GM23248 (cell line): Measurements from ENCODE around the gene MBP. TPM values are rescaled to one million over a fixed set of nuclear protein-coding genes. Genes with fewer than 3 reads are reported as not detected.

Experiments used
- DNase-seq: peaks from one replicate; pipeline ENCODE4 v3.0.0-alpha.2; 2015
- H2AFZ ChIP-seq: fragments of 200-600 bp; sonication (generic); 2 replicates; pipeline ENCODE4 v1.6.1; 2016; ENCODE audit warnings: antibody characterized with exemption
- H3F3A ChIP-seq: fragments of 200-600 bp; sonication (generic); 2 replicates; pipeline ENCODE4 v1.6.1; 2016; ENCODE audit warnings: mild to moderate bottlenecking, antibody characterized with exemption, mixed run types; ENCODE audit not compliant: insufficient read depth
- H3K27ac ChIP-seq: fragments of 200-600 bp; sonication (generic); 2 replicates; pipeline ENCODE4 v1.5.1; 2016; ENCODE audit warnings: mild to moderate bottlenecking
- H3K27me3 ChIP-seq: fragments of 200-600 bp; sonication (generic); replicated peaks from 2 replicates; pipeline ENCODE4 v1.6.1; 2016; ENCODE audit warnings: mild to moderate bottlenecking; ENCODE audit not compliant: insufficient read depth
- H3K36me3 ChIP-seq: fragments of 200-600 bp; sonication (generic); 2 replicates; pipeline ENCODE4 v1.6.1; 2016; ENCODE audit warnings: low read depth, mild to moderate bottlenecking
- H3K4me1 ChIP-seq: fragments of 200-600 bp; sonication (generic); 2 replicates; pipeline ENCODE4 v1.6.1; 2016; ENCODE audit warnings: mild to moderate bottlenecking; ENCODE audit not compliant: insufficient read depth
- H3K4me2 ChIP-seq: fragments of 200-600 bp; sonication (generic); one replicate; pipeline ENCODE4 v1.6.1; 2016; ENCODE audit warnings: mild to moderate bottlenecking; ENCODE audit not compliant: unreplicated experiment
- H3K4me3 ChIP-seq: fragments of 200-600 bp; sonication (generic); 2 replicates; pipeline ENCODE4 v1.5.1; 2016; ENCODE audit warnings: mild to moderate bottlenecking
- H3K79me2 ChIP-seq: fragments of 200-600 bp; sonication (generic); 2 replicates; pipeline ENCODE4 v1.6.1; 2016; ENCODE audit warnings: mild to moderate bottlenecking; ENCODE audit not compliant: insufficient read depth
- H3K9ac ChIP-seq: fragments of 200-600 bp; sonication (generic); 2 replicates; pipeline ENCODE4 v1.6.1; 2016; ENCODE audit warnings: mild to moderate bottlenecking
- H3K9me2 ChIP-seq: fragments of 200-600 bp; sonication (generic); 2 replicates; pipeline ENCODE4 v1.6.1; 2016; ENCODE audit warnings: mixed run types, mild to moderate bottlenecking, moderate library complexity; ENCODE audit not compliant: insufficient read depth
- H3K9me3 ChIP-seq: fragments of 200-600 bp; sonication (generic); one replicate; pipeline ENCODE4 v1.6.1; 2017; ENCODE audit warnings: low read depth
- H4K20me1 ChIP-seq: fragments of 200-600 bp; sonication (generic); 2 replicates; pipeline ENCODE4 v1.6.0; 2016; ENCODE audit not compliant: insufficient read depth
- EZH2 ChIP-seq: fragments of 200-600 bp; sonication (generic); IDR thresholded peaks from 2 replicates; pipeline ENCODE4 v1.6.1; 2018; ENCODE audit warnings: antibody characterized with exemption, mild to moderate bottlenecking; ENCODE audit not compliant: insufficient read depth, poor library complexity, severe bottlenecking
- EZH2phosphoT487 ChIP-seq: fragments of 200-600 bp; sonication (generic); IDR thresholded peaks from 2 replicates; pipeline ENCODE4 v1.6.1; 2018; ENCODE audit warnings: antibody characterized with exemption, moderate library complexity, mild to moderate bottlenecking, low read depth; ENCODE audit not compliant: insufficient read depth
- WGBS, 2 experiments: methylation state at CpG; one replicate each; pipeline ENCODE4 v1.1.6; 2015 to 2017; ENCODE audit warnings: low lambda C conversion rate in 2 of 2, low coverage in 1 of 2; ENCODE audit errors: missing lambda C conversion rate in 2 of 2; 5-methylcytosine and 5-hydroxymethylcytosine counted together
- in situ Hi-C: fragments of 300-500 bp; cut with MboI; formaldehyde crosslinking; loops from 2 replicates; pipeline ENCODE4 v1.15.0; 2020
- polyA plus RNA-seq: library from polyadenylated mRNA; unstranded; fragments of >200 nt; fragmentation: Nextera tagmentation; extraction: Ambion mirVana; gene quantifications from 2 replicates; pipeline ENCODE4 v1.2.1, GENCODE V29; 2016
- total RNA-seq: library from RNA; depleted of rRNA; stranded (reverse); fragments of >200 nt; shearing (Covaris generic); gene quantifications from 2 replicates; pipeline ENCODE4 v1.2.3, GENCODE V29; 2014

Gene MBP
- total and polyA plus RNA-seq, 2 experiments from 2014 or later, result 2.2 to 2.9 TPM

DNA sequence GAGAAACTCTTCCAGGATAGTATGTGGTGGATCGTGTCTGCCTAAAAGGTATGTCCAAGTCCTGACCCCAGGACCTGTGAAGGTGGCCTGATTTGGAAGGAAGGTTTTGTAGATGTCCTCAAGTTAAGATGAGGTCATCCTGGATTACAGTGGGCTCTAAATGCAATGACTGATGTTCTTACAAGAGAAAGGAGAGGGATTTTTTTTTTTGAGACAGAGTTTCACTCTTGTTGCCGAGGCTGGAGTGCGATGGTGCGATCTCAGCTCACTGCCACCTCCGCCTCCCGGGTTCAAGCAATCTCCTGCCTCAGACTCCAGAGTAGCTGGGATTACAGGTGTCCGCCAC, 19.9 kb downstream of the MBP start:
- Histone ChIP-seq H3K9ac (no peak overlapping the region), H3K4me3 (no peak overlapping the region), H3K4me1 (peaks cover 24% of the 10 kb centered on the region), H3K36me3 (no peaks in the 10 kb centered on the region), H3K4me2 (no peak overlapping the region), H3K79me2 (no peaks in the 10 kb centered on the region), H3K27me3 (no peaks in the 10 kb centered on the region), H4K20me1 (no peaks in the 10 kb centered on the region), H2AFZ (no peak overlapping the region), H3K9me3 (no peaks in the 10 kb centered on the region), H3F3A (peaks cover 37% of the 10 kb centered on the region), H3K9me2 (no peaks in the 10 kb centered on the region), H3K27ac (no peak overlapping the region)
- TF ChIP-seq EZH2phosphoT487, result no peak
- TF ChIP-seq EZH2, result no peak
- in situ Hi-C loops, result no loop called here
- DNase-seq, result no peak
- WGBS, 2 experiments, result 93 to 96% methylated on average over 7 of the region's 7 CpGs

- in situ Hi-C loops, result no loop called here
- no peaks in the 10 kb centered on the region for H3K79me2 ChIP-seq
- no peaks in the 10 kb centered on the region for H4K20me1 ChIP-seq
- no peaks in the 10 kb centered on the region for H3K9me3 ChIP-seq
- peaks cover 43% of the 10 kb centered on the region for H3F3A ChIP-seq
- no peaks in the 10 kb centered on the region for H3K36me3 ChIP-seq
- no peak for TF ChIP-seq EZH2
- TF ChIP-seq EZH2phosphoT487, result no peak
- DNase-seq, result no peak
- no peak overlapping the region for H3K4me3 ChIP-seq
- H3K4me1 ChIP-seq, result peaks cover 30% of the 10 kb centered on the region
- no peaks in the 10 kb centered on the region for H3K27me3 ChIP-seq
- 91% methylated on average over 37 to 43 of the region's 43 CpGs for WGBS, 2 experiments
- no peak overlapping the region for H3K27ac ChIP-seq
- no peak overlapping the region for H2AFZ ChIP-seq
- H3K9ac ChIP-seq, result no peak overlapping the region
- H3K9me2 ChIP-seq, result no peaks in the 10 kb centered on the region
- H3K4me2 ChIP-seq, result no peak overlapping the region
Measured at GRCh38 chr18:77111951-77112746, 20.4 kb downstream of the MBP start.

- Histone ChIP-seq H3K4me2 (no peak overlapping the region), H3K9me3 (no peaks in the 10 kb centered on the region), H4K20me1 (no peaks in the 10 kb centered on the region), H3K4me3 (no peak overlapping the region), H3K9ac (no peak overlapping the region), H3K4me1 (peaks cover 30% of the 10 kb centered on the region), H3F3A (peaks cover 48% of the 10 kb centered on the region), H3K9me2 (no peaks in the 10 kb centered on the region), H3K27me3 (no peaks in the 10 kb centered on the region), H3K27ac (no peak overlapping the region), H3K79me2 (no peaks in the 10 kb centered on the region), H2AFZ (no peak overlapping the region), H3K36me3 (no peaks in the 10 kb centered on the region)
- in situ Hi-C loops, result no loop called here
- 52 to 55% methylated on average over 11 of the region's 11 CpGs for WGBS, 2 experiments
- DNase-seq, result no peak
- no peak for TF ChIP-seq EZH2phosphoT487
- TF ChIP-seq EZH2, result no peak
Measured at GRCh38 chr18:77111449-77111848, 21.1 kb downstream of the MBP start.

- in situ Hi-C loops, result no loop called here
- Histone ChIP-seq H3K4me1 (peaks cover 30% of the 10 kb centered on the region), H4K20me1 (no peaks in the 10 kb centered on the region), H3K9ac (no peak overlapping the region), H3K9me3 (no peaks in the 10 kb centered on the region), H3K9me2 (no peaks in the 10 kb centered on the region), H3K79me2 (no peaks in the 10 kb centered on the region), H3F3A (peaks cover 48% of the 10 kb centered on the region), H3K4me3 (no peak overlapping the region), H3K4me2 (no peak overlapping the region), H3K27ac (no peak overlapping the region), H2AFZ (no peak overlapping the region), H3K27me3 (no peaks in the 10 kb centered on the region), H3K36me3 (no peaks in the 10 kb centered on the region)
- DNase-seq, result no peak
- 97% methylated on average over 14 of the region's 14 CpGs for WGBS, 2 experiments
- TF ChIP-seq EZH2, result no peak
- TF ChIP-seq EZH2phosphoT487, result no peak
Measured at GRCh38 chr18:77110936-77111335, 21.6 kb downstream of the MBP start.

DNA sequence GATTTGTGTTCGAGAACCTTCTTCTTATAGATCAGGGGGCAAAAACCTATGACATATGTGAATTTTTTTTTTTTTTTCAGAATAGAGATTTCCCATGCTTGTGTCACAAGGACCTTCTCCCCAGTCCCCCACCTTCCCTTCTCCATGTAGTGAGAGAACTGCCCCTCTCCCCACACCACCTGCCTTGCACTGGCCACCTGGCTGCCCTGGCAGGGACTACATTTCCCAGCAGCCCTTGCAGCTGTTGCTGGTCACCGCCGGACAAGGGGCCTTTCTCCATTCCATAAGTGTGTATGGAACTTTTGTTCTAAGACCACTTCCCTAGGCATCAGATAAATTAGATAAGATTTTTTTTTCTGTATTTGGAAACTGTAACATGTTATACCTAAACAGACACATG, 22.2 kb downstream of the MBP start:
- Histone ChIP-seq H3K27me3 (no peaks in the 10 kb centered on the region), H3K9me2 (no peaks in the 10 kb centered on the region), H3F3A (peaks cover 45% of the 10 kb centered on the region), H2AFZ (no peak overlapping the region), H3K4me3 (no peak overlapping the region), H4K20me1 (no peaks in the 10 kb centered on the region), H3K9ac (no peak overlapping the region), H3K9me3 (no peaks in the 10 kb centered on the region), H3K36me3 (no peaks in the 10 kb centered on the region), H3K4me2 (no peak overlapping the region), H3K27ac (no peak overlapping the region), H3K4me1 (peaks cover 30% of the 10 kb centered on the region), H3K79me2 (no peaks in the 10 kb centered on the region)
- in situ Hi-C loops, result no loop called here
- no peak for DNase-seq
- TF ChIP-seq EZH2phosphoT487, result no peak
- no peak for TF ChIP-seq EZH2
- WGBS, 2 experiments, result 97 to 100% methylated on average over 3 of the region's 3 CpGs
